HAP-1 (cell line): ENCODE data around the gene CKAP4.

Source experiments
- DNase-seq, 2 experiments: peaks; one replicate each; pipeline ENCODE4 v3.0.0-alpha.2; 2016 to 2020; ENCODE audit warnings: low spot score in 2 of 2
- H3K27me3 ChIP-seq: fragments of 250-450 bp; sonication (Bioruptor Pico); 2 replicates; pipeline ENCODE4 v1.5.1; 2020; ENCODE audit warnings: low read depth, mild to moderate bottlenecking, moderate library complexity
- H3K36me3 ChIP-seq: fragments of 250-450 bp; sonication (Bioruptor Pico); replicated peaks from 2 replicates; pipeline ENCODE4 v1.5.1; 2020; ENCODE audit warnings: mild to moderate bottlenecking
- H3K4me1 ChIP-seq: fragments of 250-450 bp; sonication (Bioruptor Pico); 2 replicates; pipeline ENCODE4 v1.5.1; 2020; ENCODE audit warnings: mild to moderate bottlenecking
- H3K4me3 ChIP-seq: fragments of 250-450 bp; sonication (Bioruptor Pico); 2 replicates; pipeline ENCODE4 v1.5.1; 2020; ENCODE audit warnings: mild to moderate bottlenecking, moderate library complexity
- H3K9me3 ChIP-seq: fragments of 250-450 bp; sonication (Bioruptor Pico); 2 replicates; pipeline ENCODE4 v1.5.1; 2020; ENCODE audit warnings: mild to moderate bottlenecking, moderate library complexity
- in situ Hi-C: fragments of 300-500 bp; cut with MboI; formaldehyde crosslinking; loops from 3 replicates; pipeline ENCODE4 v1.14.3; 2020; ENCODE audit warnings: low sequenced_read_pairs, inconsistent platforms, mixed read lengths

Gene CKAP4

GRCh38 chr12:106284358-106285105 lies 36.7 kb upstream of the CKAP4 start:
- DNase-seq, result no peak
- Histone ChIP-seq H3K4me3 (no peak overlapping the region), H3K9me3 (no peaks in the 10 kb centered on the region), H3K27me3 (peaks cover 13% of the 10 kb centered on the region), H3K4me1 (no peaks in the 10 kb centered on the region), H3K36me3 (no peaks in the 10 kb centered on the region)
- in situ Hi-C loops, result loop anchor here (5.0 kb wide), 1 partner anchor 57 kb away; no protein-coding TSS in a partner anchor

GRCh38 chr12:106282457-106283097 lies 34.8 kb upstream of the CKAP4 start:
- Histone ChIP-seq H3K9me3 (no peaks in the 10 kb centered on the region), H3K4me1 (no peaks in the 10 kb centered on the region), H3K4me3 (no peak overlapping the region), H3K27me3 (peaks cover 13% of the 10 kb centered on the region), H3K36me3 (no peaks in the 10 kb centered on the region)
- DNase-seq, result peak; percentile 71 to 78
- in situ Hi-C loops, result loop anchor here (5.0 kb wide), 1 partner anchor 55 kb away; no protein-coding TSS in a partner anchor

GRCh38 chr12:106281804-106282203 lies 34.0 kb upstream of the CKAP4 start:
- DNase-seq, result no peak
- in situ Hi-C loops, result loop anchor here (5.0 kb wide), 1 partner anchor 55 kb away; no protein-coding TSS in a partner anchor
- Histone ChIP-seq H3K4me3 (no peak overlapping the region), H3K27me3 (peaks cover 13% of the 10 kb centered on the region), H3K36me3 (no peaks in the 10 kb centered on the region), H3K9me3 (no peaks in the 10 kb centered on the region), H3K4me1 (no peaks in the 10 kb centered on the region)

- H3K4me1 ChIP-seq, result no peaks in the 10 kb centered on the region
- no peaks in the 10 kb centered on the region for H3K9me3 ChIP-seq
- in situ Hi-C loops, result loop anchor here (5.0 kb wide), 1 partner anchor 54 kb away; no protein-coding TSS in a partner anchor
- no peaks in the 10 kb centered on the region for H3K36me3 ChIP-seq
- H3K27me3 ChIP-seq, result peaks cover 12% of the 10 kb centered on the region
- no peak for DNase-seq
- no peak overlapping the region for H3K4me3 ChIP-seq
Measured at GRCh38 chr12:106281056-106281782, 33.4 kb upstream of the CKAP4 start.

- no peak for DNase-seq
- in situ Hi-C loops, result loop anchor here (5.0 kb wide), 1 partner anchor 53 kb away; no protein-coding TSS in a partner anchor
Measured at GRCh38 chr12:106280106-106280505, 32.3 kb upstream of the CKAP4 start.

GRCh38 chr12:106276032-106276740 lies 28.4 kb upstream of the CKAP4 start:
- Histone ChIP-seq H3K36me3 (no peaks in the 10 kb centered on the region), H3K4me3 (no peak overlapping the region), H3K27me3 (no peaks in the 10 kb centered on the region), H3K4me1 (peaks cover 14% of the 10 kb centered on the region), H3K9me3 (no peaks in the 10 kb centered on the region)
- DNase-seq, result no peak
- in situ Hi-C loops, result no loop called here

More at GRCh38 chr12:106280106-106280505, 32.3 kb upstream of the CKAP4 start:
- H3K27me3 ChIP-seq, result peaks cover 10% of the 10 kb centered on the region
- no peaks in the 10 kb centered on the region for H3K9me3 ChIP-seq
- H3K4me3 ChIP-seq, result no peak overlapping the region
- H3K4me1 ChIP-seq, result peaks cover 6% of the 10 kb centered on the region
- H3K36me3 ChIP-seq, result no peaks in the 10 kb centered on the region

GRCh38 chr12:106275458-106275857 lies 27.6 kb upstream of the CKAP4 start:
- Histone ChIP-seq H3K4me3 (no peak overlapping the region), H3K4me1 (peaks cover 19% of the 10 kb centered on the region), H3K36me3 (no peaks in the 10 kb centered on the region), H3K9me3 (no peaks in the 10 kb centered on the region), H3K27me3 (no peaks in the 10 kb centered on the region)
- in situ Hi-C loops, result no loop called here
- DNase-seq, result no peak

- H3K4me1 ChIP-seq, result peaks cover 19% of the 10 kb centered on the region
- H3K27me3 ChIP-seq, result no peaks in the 10 kb centered on the region
- H3K4me3 ChIP-seq, result no peak overlapping the region
- no peaks in the 10 kb centered on the region for H3K9me3 ChIP-seq
- in situ Hi-C loops, result no loop called here
- no peak for DNase-seq
- H3K36me3 ChIP-seq, result no peaks in the 10 kb centered on the region
Measured at GRCh38 chr12:106274575-106275121, 26.8 kb upstream of the CKAP4 start.

- Histone ChIP-seq H3K4me3 (no peak overlapping the region), H3K36me3 (no peaks in the 10 kb centered on the region), H3K9me3 (no peaks in the 10 kb centered on the region), H3K4me1 (peaks cover 19% of the 10 kb centered on the region), H3K27me3 (no peaks in the 10 kb centered on the region)
- in situ Hi-C loops, result no loop called here
- no peak for DNase-seq
Measured at GRCh38 chr12:106274012-106274411, 26.2 kb upstream of the CKAP4 start.

- Histone ChIP-seq H3K36me3 (no peaks in the 10 kb centered on the region), H3K4me1 (peaks cover 19% of the 10 kb centered on the region), H3K9me3 (no peaks in the 10 kb centered on the region), H3K27me3 (no peaks in the 10 kb centered on the region), H3K4me3 (no peak overlapping the region)
- in situ Hi-C loops, result no loop called here
- no peak for DNase-seq
Measured at GRCh38 chr12:106273491-106273890, 25.7 kb upstream of the CKAP4 start.

GRCh38 chr12:106271575-106272505 lies 24.0 kb upstream of the CKAP4 start:
- peak; percentile 91 for DNase-seq

GRCh38 chr12:106269150-106269771 lies 21.4 kb upstream of the CKAP4 start:
- H3K9me3 ChIP-seq, result no peaks in the 10 kb centered on the region
- H3K36me3 ChIP-seq, result no peaks in the 10 kb centered on the region
- in situ Hi-C loops, result no loop called here
- H3K4me1 ChIP-seq, result peaks cover 13% of the 10 kb centered on the region
- no peaks in the 10 kb centered on the region for H3K27me3 ChIP-seq
- DNase-seq, result no peak
- H3K4me3 ChIP-seq, result no peak overlapping the region

More at GRCh38 chr12:106271575-106272505, 24.0 kb upstream of the CKAP4 start:
- in situ Hi-C loops, result no loop called here
- Histone ChIP-seq H3K27me3 (no peaks in the 10 kb centered on the region), H3K4me3 (no peak overlapping the region), H3K9me3 (no peaks in the 10 kb centered on the region), H3K4me1 (peaks cover 19% of the 10 kb centered on the region), H3K36me3 (no peaks in the 10 kb centered on the region)
